Transverse colon (tissue), 4 donors: ENCODE measurements around the gene LGALS16.

Experiments used
- EP300 ChIP-seq: sonication (generic); formaldehyde crosslinking; IDR thresholded peaks from one replicate; pipeline ENCODE4 v1.6.1; 2017; ENCODE audit warnings: antibody characterized with exemption, low read depth
- POLR2A ChIP-seq: fragments of 450-650 bp; IDR thresholded peaks from one replicate; pipeline ENCODE4 v1.6.1; 2016; ENCODE audit warnings: antibody characterized with exemption, mild to moderate bottlenecking, moderate library complexity
- POLR2AphosphoS5 ChIP-seq, 3 donors: sonication (generic); formaldehyde crosslinking; IDR thresholded peaks; one replicate each; pipeline ENCODE4 v1.6.1; 2016; ENCODE audit warnings: antibody characterized with exemption in 3 of 3
- TF ChIP-seq, protein P1 (sequence below), 5 experiments: fragments of 200-600 bp in 3 of 5; fragments of 450-650 bp in 2 of 5; sonication (generic) in 3 of 5; IDR thresholded peaks; 1 replicate in 2 of 5; 2 replicates in 3 of 5; pipeline ENCODE4 v1.5.1; 2016 to 2017; ENCODE audit warnings: antibody characterized with exemption in 5 of 5, inconsistent platforms in 3 of 5, mild to moderate bottlenecking in 2 of 5, moderate library complexity in 1 of 5

DNA sequence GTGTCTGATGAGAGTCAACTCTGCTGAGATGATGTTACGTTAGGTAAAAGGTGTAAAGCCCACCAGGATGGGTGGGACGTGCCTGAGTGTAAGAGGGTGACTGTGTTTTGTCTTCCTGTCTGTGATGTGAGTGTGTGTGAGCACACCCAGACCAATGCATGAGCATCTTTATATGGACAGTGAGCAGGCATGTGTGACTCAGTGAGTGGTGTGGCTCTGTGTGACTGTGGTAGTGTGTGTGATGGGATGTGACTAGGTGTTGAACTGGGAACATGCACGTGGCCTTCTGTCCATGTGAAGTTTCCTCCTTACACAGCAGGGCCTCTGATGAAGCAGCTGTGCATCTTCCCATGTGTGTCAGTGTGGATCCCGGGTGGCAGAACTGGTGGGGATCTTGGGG is 17.8 kb upstream of the LGALS16 start:
- TF ChIP-seq, protein P1, sequence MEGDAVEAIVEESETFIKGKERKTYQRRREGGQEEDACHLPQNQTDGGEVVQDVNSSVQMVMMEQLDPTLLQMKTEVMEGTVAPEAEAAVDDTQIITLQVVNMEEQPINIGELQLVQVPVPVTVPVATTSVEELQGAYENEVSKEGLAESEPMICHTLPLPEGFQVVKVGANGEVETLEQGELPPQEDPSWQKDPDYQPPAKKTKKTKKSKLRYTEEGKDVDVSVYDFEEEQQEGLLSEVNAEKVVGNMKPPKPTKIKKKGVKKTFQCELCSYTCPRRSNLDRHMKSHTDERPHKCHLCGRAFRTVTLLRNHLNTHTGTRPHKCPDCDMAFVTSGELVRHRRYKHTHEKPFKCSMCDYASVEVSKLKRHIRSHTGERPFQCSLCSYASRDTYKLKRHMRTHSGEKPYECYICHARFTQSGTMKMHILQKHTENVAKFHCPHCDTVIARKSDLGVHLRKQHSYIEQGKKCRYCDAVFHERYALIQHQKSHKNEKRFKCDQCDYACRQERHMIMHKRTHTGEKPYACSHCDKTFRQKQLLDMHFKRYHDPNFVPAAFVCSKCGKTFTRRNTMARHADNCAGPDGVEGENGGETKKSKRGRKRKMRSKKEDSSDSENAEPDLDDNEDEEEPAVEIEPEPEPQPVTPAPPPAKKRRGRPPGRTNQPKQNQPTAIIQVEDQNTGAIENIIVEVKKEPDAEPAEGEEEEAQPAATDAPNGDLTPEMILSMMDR (IDR thresholded peaks at IDR 0.05) = no peak
- TF ChIP-seq EP300 (no peak), POLR2AphosphoS5 (IDR thresholded peaks at IDR 0.05) (no peak), POLR2A (no peak)
